Endothelial cell of umbilical vein (primary cell): ENCODE measurements around the gene ACYP2. TPM values are rescaled to one million over a fixed set of nuclear protein-coding genes. Genes with fewer than 3 reads are reported as not detected.

Source experiments
- BruUV-seq: library from RNA; stranded (reverse); fragments of 400-500 nt; replicated peaks from 2 replicates; lab custom pipeline; 2021; lab: Mats Ljungman, UMichigan
- CTCF ChIA-PET: fragments of 300-600, 350-600 bp; sonication (Branson Sonifier 250); formaldehyde crosslinking; loops from one replicate; lab custom pipeline; 2021; ENCODE audit warnings: antibody characterized with exemption, inconsistent platforms; lab: Charles Lee
- POLR2A ChIA-PET: fragments of 300-600, 350-600 bp; sonication (Branson Sonifier 250); formaldehyde crosslinking; loops from one replicate; lab custom pipeline; 2021; ENCODE audit warnings: antibody characterized with exemption, inconsistent platforms; lab: Charles Lee
- DNase-seq: peaks from one replicate; pipeline ENCODE4 v3.0.0-alpha.2; 2011; ENCODE audit warnings: low read depth, low spot score
- FAIRE-seq: peaks from 2 replicates; lab custom pipeline; 2011; peaks lifted over from hg19 to GRCh38; lab: Jason Lieb, UNC
- H2AFZ ChIP-seq: 2 replicates; pipeline ENCODE4 v1.6.0; 2012; ENCODE audit warnings: low read depth, low read length, control low read depth, inconsistent platforms
- H3K27ac ChIP-seq: 2 replicates; pipeline ENCODE4 v1.5.1; 2011; ENCODE audit warnings: low read depth, mild to moderate bottlenecking, control low read depth, low read length, moderate library complexity; ENCODE audit not compliant: insufficient read depth
- H3K27me3 ChIP-seq, 2 experiments: 2 replicates each; pipeline versions ENCODE4 v1.6.0 to v1.6.1; 2011; ENCODE audit warnings: low read length in 2 of 2, mixed read lengths in 1 of 2; ENCODE audit not compliant: control insufficient read depth in 2 of 2, insufficient read depth in 2 of 2
- H3K36me3 ChIP-seq, 2 experiments: 2 replicates in 1 of 2; 3 replicates in 1 of 2; pipeline ENCODE4 v1.5.1; 2011; ENCODE audit warnings: low read length in 2 of 2, mild to moderate bottlenecking in 1 of 2, moderate library complexity in 1 of 2; ENCODE audit not compliant: control insufficient read depth in 2 of 2, insufficient read depth in 2 of 2; ENCODE audit errors: extremely low read depth in 1 of 2
- H3K4me1 ChIP-seq: 3 replicates; pipeline ENCODE4 v1.5.1; 2011; ENCODE audit warnings: mild to moderate bottlenecking, low read length; ENCODE audit not compliant: control insufficient read depth, insufficient read depth; ENCODE audit errors: extremely low read depth
- H3K4me2 ChIP-seq: 2 replicates; pipeline ENCODE4 v1.6.1; 2011; ENCODE audit warnings: low read length, control low read depth, mixed read lengths; ENCODE audit not compliant: insufficient read depth
- H3K4me3 ChIP-seq, 3 experiments: fragments of 200-600 bp in 1 of 3; sonication (generic), shearing (Covaris generic) in 1 of 3; replicated peaks in 1 of 3; 2 replicates each; pipeline ENCODE4 v1.5.1; 2011 to 2016; ENCODE audit warnings: control low read depth in 3 of 3, low read length in 3 of 3, mild to moderate bottlenecking in 2 of 3, inconsistent platforms in 1 of 3, low read depth in 1 of 3, moderate library complexity in 1 of 3; ENCODE audit not compliant: insufficient read depth in 1 of 3
- H3K79me2 ChIP-seq: 2 replicates; pipeline ENCODE4 v1.6.0; 2012; ENCODE audit warnings: low read length, inconsistent platforms; ENCODE audit not compliant: control insufficient read depth, insufficient read depth
- H3K9ac ChIP-seq: replicated peaks from 2 replicates; pipeline ENCODE3; 2011; ENCODE audit warnings: low read length, control low read depth; ENCODE audit not compliant: insufficient read depth; ENCODE audit errors: extremely low read depth
- H3K9me1 ChIP-seq: replicated peaks from 3 replicates; pipeline ENCODE4 v1.6.0; 2011; ENCODE audit warnings: mild to moderate bottlenecking, low read length; ENCODE audit not compliant: control insufficient read depth, insufficient read depth; ENCODE audit errors: extremely low read depth
- H3K9me3 ChIP-seq: replicated peaks from 2 replicates; pipeline ENCODE4 v1.5.1; 2012; ENCODE audit warnings: low read length, inconsistent platforms; ENCODE audit not compliant: control insufficient read depth, insufficient read depth
- H4K20me1 ChIP-seq: replicated peaks from 2 replicates; pipeline ENCODE3; 2011; ENCODE audit warnings: mild to moderate bottlenecking, low read length; ENCODE audit not compliant: control insufficient read depth, insufficient read depth; ENCODE audit errors: extremely low read depth
- FOS ChIP-seq: IDR thresholded peaks from 2 replicates; pipeline ENCODE4 v1.6.1; 2011; ENCODE audit warnings: mild to moderate bottlenecking, low read length, moderate library complexity, borderline replicate concordance; ENCODE audit not compliant: insufficient read depth
- GATA2 ChIP-seq: IDR thresholded peaks from 2 replicates; pipeline ENCODE4 v1.7.0; 2011; ENCODE audit warnings: low read depth, mild to moderate bottlenecking, moderate library complexity, mixed read lengths, low read length; ENCODE audit not compliant: insufficient read length, insufficient read depth
- MYC ChIP-seq: IDR thresholded peaks from one replicate; pipeline ENCODE4 v1.6.1; 2011; ENCODE audit warnings: mild to moderate bottlenecking, low read depth, low read length
- POLR2A ChIP-seq: IDR thresholded peaks from 2 replicates; pipeline ENCODE4 v1.6.1; 2012; ENCODE audit warnings: low read depth, mild to moderate bottlenecking, control low read depth, low read length
- POLR2AphosphoS5 ChIP-seq: IDR thresholded peaks from 2 replicates; pipeline ENCODE4 v1.6.1; 2012; ENCODE audit warnings: low read depth, mild to moderate bottlenecking, control low read depth, low read length, moderate library complexity; ENCODE audit not compliant: insufficient read depth
- dilution Hi-C: fragments of 300-500 bp; cut with MboI; formaldehyde crosslinking; loops from one replicate; pipeline ENCODE4 v1.15.0; 2019; ENCODE audit warnings: low sequenced_read_pairs; ENCODE audit not compliant: extremely low pct_ligation_motif_present
- intact Hi-C: fragments of 100-400 bp; cut with micrococcal nuclease; formaldehyde crosslinking; loops from one replicate; pipeline ENCODE4 v1.10.0; 2022
- polyA plus RNA-seq, 4 experiments: library from polyadenylated mRNA; depleted of rRNA in 3 of 4; stranded (reverse) in 3 of 4; unstranded in 1 of 4; fragments of >200 nt; gene quantifications; 2 replicates each; pipeline versions ENCODE4 v1.2.1 to v1.2.3, GENCODE V29; 2011 to 2012; ENCODE audit warnings: missing spikeins in 1 of 4
- total RNA-seq: library from RNA; stranded (reverse); gene quantifications from 2 replicates; pipeline ENCODE4 v1.2.3, GENCODE V29; 2021
- TF ChIP-seq, protein P1 (sequence below), 2 donors: IDR thresholded peaks; 1 replicate in 1 of 2; 2 replicates in 1 of 2; pipeline ENCODE4 v1.5.1; 2011; ENCODE audit warnings: low read length in 2 of 2, mild to moderate bottlenecking in 2 of 2, moderate library complexity in 2 of 2, control low read depth in 1 of 2, inconsistent platforms in 1 of 2, low read depth in 1 of 2; ENCODE audit not compliant: insufficient read depth in 1 of 2; ENCODE audit errors: extremely low read depth in 1 of 2

Gene ACYP2
- total and polyA plus RNA-seq, 2 donors (not counting 3 experiments of a cell fraction or from before 2014, with no cell fraction given): 3.9 to 7.9 TPM

DNA sequence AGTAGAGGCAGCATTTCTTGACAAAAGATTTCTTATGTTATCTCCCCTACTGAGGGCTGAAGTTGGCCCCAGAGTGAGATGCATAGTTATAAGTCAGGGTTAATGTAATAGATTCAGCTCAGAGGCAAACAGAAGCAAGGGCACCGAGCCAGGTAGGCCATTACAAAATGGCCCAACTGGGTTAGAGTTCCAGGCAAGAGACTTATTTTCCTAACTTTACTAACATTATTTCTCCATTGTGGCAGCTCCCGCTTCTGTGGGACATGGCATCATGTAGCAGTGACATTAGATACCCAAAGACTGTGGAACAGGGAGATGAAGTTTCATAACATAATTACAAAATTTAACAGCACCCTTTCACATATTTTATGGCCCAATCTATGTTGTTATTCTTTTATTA is 113.5 kb downstream of the ACYP2 start:
- dilution Hi-C loops: no loop called here
- ChIA-PET POLR2A (no interaction called here), CTCF (interaction anchor here (1.3 to 1.6 kb wide), 2 partner anchors 22 kb away, joined by 4 read pairs; no protein-coding TSS in a partner anchor)
- TF ChIP-seq, protein P1, sequence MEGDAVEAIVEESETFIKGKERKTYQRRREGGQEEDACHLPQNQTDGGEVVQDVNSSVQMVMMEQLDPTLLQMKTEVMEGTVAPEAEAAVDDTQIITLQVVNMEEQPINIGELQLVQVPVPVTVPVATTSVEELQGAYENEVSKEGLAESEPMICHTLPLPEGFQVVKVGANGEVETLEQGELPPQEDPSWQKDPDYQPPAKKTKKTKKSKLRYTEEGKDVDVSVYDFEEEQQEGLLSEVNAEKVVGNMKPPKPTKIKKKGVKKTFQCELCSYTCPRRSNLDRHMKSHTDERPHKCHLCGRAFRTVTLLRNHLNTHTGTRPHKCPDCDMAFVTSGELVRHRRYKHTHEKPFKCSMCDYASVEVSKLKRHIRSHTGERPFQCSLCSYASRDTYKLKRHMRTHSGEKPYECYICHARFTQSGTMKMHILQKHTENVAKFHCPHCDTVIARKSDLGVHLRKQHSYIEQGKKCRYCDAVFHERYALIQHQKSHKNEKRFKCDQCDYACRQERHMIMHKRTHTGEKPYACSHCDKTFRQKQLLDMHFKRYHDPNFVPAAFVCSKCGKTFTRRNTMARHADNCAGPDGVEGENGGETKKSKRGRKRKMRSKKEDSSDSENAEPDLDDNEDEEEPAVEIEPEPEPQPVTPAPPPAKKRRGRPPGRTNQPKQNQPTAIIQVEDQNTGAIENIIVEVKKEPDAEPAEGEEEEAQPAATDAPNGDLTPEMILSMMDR (IDR thresholded peaks at IDR 0.05; ENCODE audit: extremely low read depth in 1 of 2, insufficient read depth in 1 of 2, low read depth in 1 of 2, low read length in 2 of 2): no peak
- TF ChIP-seq POLR2A: no peak
- no peak for DNase-seq
- H3K9ac ChIP-seq: no peak overlapping the region
- no peaks in the 10 kb centered on the region for H3K9me1 ChIP-seq
- H4K20me1 ChIP-seq: no peaks in the 10 kb centered on the region
- H3K79me2 ChIP-seq: no peaks in the 10 kb centered on the region
- H3K27me3 ChIP-seq: no peaks in the 10 kb centered on the region
- peaks cover 8% of the 10 kb centered on the region for H3K4me1 ChIP-seq
- H3K4me3 ChIP-seq: no peak overlapping the region
- no peaks in the 10 kb centered on the region for H3K9me3 ChIP-seq
- H2AFZ ChIP-seq: no peak overlapping the region
- no peaks in the 10 kb centered on the region for H3K36me3 ChIP-seq
- intact Hi-C loops: loop anchor here (5.0 kb wide), 1 partner anchor 77 kb away; no protein-coding TSS in a partner anchor
- H3K27ac ChIP-seq: no peak overlapping the region
- BruUV-seq: no TSS peak
- FAIRE-seq: no peak
- H3K4me2 ChIP-seq: no peak overlapping the region

DNA sequence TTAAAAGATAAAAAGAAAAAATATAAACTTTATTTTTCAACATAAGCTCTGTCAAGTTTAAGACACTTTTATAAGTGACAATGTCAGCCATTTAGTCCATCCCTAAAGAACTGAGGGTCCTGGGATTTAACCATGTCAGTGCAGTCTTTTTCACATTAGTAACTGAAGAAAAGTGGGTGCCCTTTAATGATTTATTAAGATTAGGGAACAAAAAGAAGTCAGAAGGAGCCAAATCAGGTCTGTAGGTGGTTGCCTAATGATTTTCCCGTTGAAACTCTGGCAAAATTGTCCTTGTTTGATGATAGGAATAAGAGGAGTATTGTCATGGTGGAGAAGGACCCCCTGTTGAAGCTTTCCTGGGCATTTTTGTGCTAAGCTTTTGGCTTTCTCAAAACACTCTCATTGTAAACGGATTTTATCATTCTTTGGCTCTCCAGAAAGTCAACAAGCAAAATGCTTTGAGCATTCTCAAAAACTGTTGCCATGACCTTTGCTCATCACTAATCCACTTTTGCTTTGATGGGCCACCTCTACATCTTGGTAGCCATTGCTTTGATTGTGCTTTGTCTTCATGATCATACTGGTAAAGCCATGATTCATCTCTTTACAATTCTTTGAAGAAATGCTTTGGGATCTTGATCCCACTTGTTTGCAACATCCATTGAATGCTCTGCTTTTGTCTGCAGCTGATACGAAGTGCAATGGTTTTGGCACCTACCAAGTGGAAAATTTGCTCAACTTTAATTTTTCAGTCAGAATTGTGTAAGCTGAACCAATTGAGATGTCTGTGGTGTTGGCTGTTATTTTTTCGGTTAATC is 118.6 kb downstream of the ACYP2 start:
- Histone ChIP-seq H3K27me3 (no peaks in the 10 kb centered on the region), H2AFZ (no peak overlapping the region), H3K9me1 (no peaks in the 10 kb centered on the region), H4K20me1 (no peaks in the 10 kb centered on the region), H3K36me3 (no peaks in the 10 kb centered on the region), H3K9ac (no peak overlapping the region), H3K4me3 (no peak overlapping the region), H3K4me1 (no peaks in the 10 kb centered on the region), H3K4me2 (no peak overlapping the region), H3K27ac (no peak overlapping the region), H3K79me2 (no peaks in the 10 kb centered on the region), H3K9me3 (no peaks in the 10 kb centered on the region)
- intact Hi-C loops: no loop called here
- no TSS peak for BruUV-seq
- ChIA-PET POLR2A (no interaction called here), CTCF (interaction anchor here (1.3 to 1.4 kb wide), 2 partner anchors 11 to 27 kb away, joined by 3 read pairs; no protein-coding TSS in a partner anchor)
- TF ChIP-seq POLR2AphosphoS5 (no peak), POLR2A (no peak), GATA2 (no peak), FOS (no peak), MYC (no peak)
- dilution Hi-C loops: no loop called here
- no peak for DNase-seq
- no peak for FAIRE-seq
